ENCODE measurements around the gene SKAP1. TPM values are rescaled to one million over a fixed set of nuclear protein-coding genes. Genes with fewer than 3 reads are reported as not detected.
A peak's percentile ranks its signal among the peaks of the same experiment; 100 is the strongest.

Gene SKAP1
- total and polyA plus RNA-seq, 2 experiments from 2014 or later, result 0.36 TPM; not detected in 1

GRCh38 chr17:48471817-48472410 is 41.9 kb upstream of the SKAP1 start:
- Histone ChIP-seq H3K4me1 (ENCODE audit: low read depth) (peaks cover 8% of the 10 kb centered on the region), H3K9me3 (ENCODE audit: low read depth) (no peaks in the 10 kb centered on the region), H3K36me3 (no peaks in the 10 kb centered on the region), H3K4me3 (no peak overlapping the region), H3K27me3 (peaks cover 4% of the 10 kb centered on the region), H3K27ac (no peak overlapping the region)
- no peak for DNase-seq (ENCODE audit: low read depth in 1 of 2, low spot score in 1 of 2)
- no peak for TF ChIP-seq CTCF (IDR thresholded peaks at IDR 0.05; ENCODE audit: low read depth, low read length)

GRCh38 chr17:48470388-48471034 is 40.5 kb upstream of the SKAP1 start:
- no peak overlapping the region for H3K4me3 ChIP-seq
- TF ChIP-seq CTCF (IDR thresholded peaks at IDR 0.05; ENCODE audit: low read depth, low read length), result peak; percentile 16

DNA sequence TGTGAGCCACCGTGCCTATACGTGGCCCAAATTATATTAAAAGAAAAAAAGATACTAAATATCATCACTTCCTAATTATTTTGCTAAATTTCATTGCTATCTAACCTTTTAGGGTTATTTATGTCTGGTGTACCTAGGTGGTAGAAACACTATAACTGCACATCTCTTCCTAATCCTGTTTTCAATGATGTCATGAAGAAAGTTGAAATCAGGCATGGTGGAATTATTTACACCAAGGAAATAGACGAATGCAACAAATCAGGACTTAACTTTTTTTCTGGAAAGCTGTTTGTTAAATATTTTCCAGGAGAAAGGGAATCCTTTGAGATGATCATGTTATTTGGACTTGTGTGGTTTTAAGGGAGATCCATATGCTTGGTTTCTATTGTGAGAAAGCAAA is 39.2 kb upstream of the SKAP1 start:
- no peak for TF ChIP-seq CTCF (IDR thresholded peaks at IDR 0.05; ENCODE audit: low read depth, low read length)
- H3K36me3 ChIP-seq, result no peaks in the 10 kb centered on the region
- DNase-seq (ENCODE audit: low read depth in 1 of 2, low spot score in 1 of 2), result no peak
- H3K9me3 ChIP-seq (ENCODE audit: low read depth), result no peaks in the 10 kb centered on the region
- H3K27ac ChIP-seq, result no peak overlapping the region
- peaks cover 12% of the 10 kb centered on the region for H3K27me3 ChIP-seq
- no peak overlapping the region for H3K4me3 ChIP-seq
- H3K4me1 ChIP-seq (ENCODE audit: low read depth), result peaks cover 8% of the 10 kb centered on the region

More at GRCh38 chr17:48470388-48471034, 40.5 kb upstream of the SKAP1 start:
- H3K9me3 ChIP-seq (ENCODE audit: low read depth), result no peaks in the 10 kb centered on the region
- no peaks in the 10 kb centered on the region for H3K36me3 ChIP-seq
- H3K4me1 ChIP-seq (ENCODE audit: low read depth), result peaks cover 8% of the 10 kb centered on the region
- peak in 1 of 2 donors; percentile 41 for DNase-seq (ENCODE audit: low read depth in 1 of 2, low spot score in 1 of 2)
- H3K27ac ChIP-seq, result no peak overlapping the region
- peaks cover 10% of the 10 kb centered on the region for H3K27me3 ChIP-seq

- Histone ChIP-seq H3K4me1 (ENCODE audit: low read depth) (peaks cover 16% of the 10 kb centered on the region), H3K36me3 (no peaks in the 10 kb centered on the region), H3K27me3 (peaks cover 15% of the 10 kb centered on the region), H3K27ac (no peak overlapping the region), H3K9me3 (ENCODE audit: low read depth) (no peaks in the 10 kb centered on the region), H3K4me3 (no peak overlapping the region)
- DNase-seq (ENCODE audit: low read depth in 1 of 2, low spot score in 1 of 2), result no peak
- no peak for TF ChIP-seq CTCF (IDR thresholded peaks at IDR 0.05; ENCODE audit: low read depth, low read length)
Measured at GRCh38 chr17:48468299-48468698, 38.3 kb upstream of the SKAP1 start.

DNA sequence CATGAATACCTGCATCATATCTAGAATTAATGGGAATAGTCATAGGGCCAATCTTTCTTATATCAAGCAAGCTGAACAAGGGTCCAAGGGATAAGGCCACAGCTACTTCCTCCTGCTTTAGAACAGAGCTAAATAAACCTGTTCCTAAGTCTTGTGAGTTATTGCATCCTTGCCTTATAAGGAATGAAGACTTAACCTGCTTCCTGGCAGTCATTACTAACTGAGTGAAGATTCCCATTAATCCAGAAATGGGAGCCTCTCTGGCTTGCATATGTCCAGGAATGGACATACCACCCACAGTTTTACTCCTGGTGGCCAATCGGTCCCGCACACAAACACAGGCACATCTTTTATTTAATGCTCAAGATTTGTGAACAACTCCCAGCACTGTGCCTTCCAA is 35.9 kb upstream of the SKAP1 start:
- Histone ChIP-seq H3K36me3 (no peaks in the 10 kb centered on the region), H3K27me3 (peaks cover 15% of the 10 kb centered on the region)

More for the DNA sequence above, 35.9 kb upstream of the SKAP1 start:
- Histone ChIP-seq H3K27ac (no peak overlapping the region), H3K9me3 (ENCODE audit: low read depth) (no peaks in the 10 kb centered on the region), H3K4me1 (ENCODE audit: low read depth) (peaks cover 14% of the 10 kb centered on the region), H3K4me3 (no peak overlapping the region)
- no peak for TF ChIP-seq CTCF (IDR thresholded peaks at IDR 0.05; ENCODE audit: low read depth, low read length)
- no peak for DNase-seq (ENCODE audit: low read depth in 1 of 2, low spot score in 1 of 2)

All from cardiac muscle cell (in vitro differentiated cells and primary cell).